IPS-NIHi7 (cell line): Measurements from ENCODE around the gene TSPO2.
"Not testable (repeated sequence)": the region's sequence is repeated elsewhere in the genome, so short reads cannot be mapped to it uniquely, and the experiment has no call there.

Experiments used
- DNase-seq: peaks from one replicate; pipeline ENCODE4 v3.0.0; 2012; ENCODE audit warnings: mixed read lengths; ENCODE audit errors: extremely low spot score

Gene TSPO2

GRCh38 chr6:41042226-41043055 is at the start of gene TSPO2:
Gene TSPO2 (plus strand): TSS chr6:41042467. CDS start chr6:41042986, 519 bp downstream.
- DNase-seq: no peak

- DNase-seq: no peak
These were observed 49.5 kb upstream of the TSPO2 start for GRCh38 chr6:40992746-40993145.

DNA sequence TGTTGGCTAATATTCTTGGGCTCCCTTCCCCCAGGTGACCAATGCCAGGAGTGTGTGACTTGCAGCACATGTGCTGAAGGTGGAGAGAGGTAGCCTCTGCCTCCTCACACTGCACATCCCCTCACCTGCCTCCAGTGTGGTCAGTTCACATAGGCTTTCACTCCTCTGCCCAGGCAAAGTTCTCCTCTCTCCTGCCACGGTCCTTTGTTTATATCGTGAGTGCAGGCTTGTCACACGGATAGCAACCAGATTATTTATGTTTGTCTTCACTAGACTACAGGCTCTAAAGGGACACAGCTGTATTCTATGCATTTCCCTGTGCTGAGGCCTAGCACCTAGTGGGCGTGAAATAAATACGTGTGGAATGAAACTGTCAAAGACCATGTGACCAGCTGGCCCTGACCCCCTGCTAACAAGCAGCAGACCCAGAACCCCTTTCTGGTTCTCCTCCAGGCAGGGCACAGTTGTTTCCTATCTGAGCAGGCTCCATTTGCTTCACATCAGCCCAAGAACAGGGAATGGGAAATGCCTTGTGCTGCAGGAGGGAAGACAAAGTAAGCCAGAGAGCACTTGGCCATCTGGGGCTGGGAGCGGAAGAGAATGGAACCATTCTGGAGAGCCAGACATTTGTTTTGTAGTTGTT is 45.6 kb upstream of the TSPO2 start:
- peak; percentile 40 for DNase-seq

- DNase-seq: peak; percentile 81
These were observed 44.9 kb upstream of the TSPO2 start for GRCh38 chr6:40997234-40997957.

DNA sequence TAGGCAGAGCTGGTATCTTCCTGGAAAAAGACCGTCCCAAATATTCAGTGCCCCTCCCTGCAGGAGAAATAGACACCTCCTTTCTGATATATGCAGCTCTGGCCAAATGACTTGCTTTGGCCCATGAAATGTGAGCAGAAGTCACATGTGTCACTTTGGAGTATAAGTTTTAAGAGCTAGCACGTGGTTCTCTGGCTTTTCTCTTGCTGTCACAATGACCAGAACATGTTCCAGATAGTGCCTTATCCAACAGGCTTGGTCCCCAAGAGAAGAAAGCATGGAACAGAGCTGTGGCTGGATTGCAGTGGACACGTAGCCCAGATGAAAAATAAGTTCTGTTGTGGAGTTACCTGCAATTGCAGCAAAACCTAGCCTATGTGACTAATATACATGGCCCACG is 43.6 kb upstream of the TSPO2 start:
- no peak for DNase-seq

GRCh38 chr6:40999569-40999968 is 42.7 kb upstream of the TSPO2 start:
- peak; percentile 87 for DNase-seq

GRCh38 chr6:41000248-41000647 is 42.0 kb upstream of the TSPO2 start:
- no peak for DNase-seq

DNA sequence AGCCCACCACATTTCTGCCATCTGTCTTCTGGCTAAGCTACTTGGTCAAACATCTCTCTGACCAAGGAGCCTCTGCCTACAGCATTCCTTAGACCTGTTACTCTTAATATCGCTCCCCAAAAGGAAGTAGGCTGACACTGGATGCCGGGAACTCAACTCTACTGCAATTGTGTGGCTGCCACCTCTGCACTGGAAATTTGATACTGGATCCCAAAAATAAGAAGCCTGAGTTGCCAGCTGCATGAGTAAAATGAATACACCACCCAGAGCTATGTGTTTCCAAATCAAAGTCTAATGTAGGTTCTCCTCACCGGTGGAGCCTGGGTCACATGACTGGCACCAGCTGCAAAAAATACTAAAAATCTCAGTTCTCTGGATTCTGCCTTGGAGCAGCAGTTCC is 40.1 kb upstream of the TSPO2 start:
- no peak for DNase-seq

DNA sequence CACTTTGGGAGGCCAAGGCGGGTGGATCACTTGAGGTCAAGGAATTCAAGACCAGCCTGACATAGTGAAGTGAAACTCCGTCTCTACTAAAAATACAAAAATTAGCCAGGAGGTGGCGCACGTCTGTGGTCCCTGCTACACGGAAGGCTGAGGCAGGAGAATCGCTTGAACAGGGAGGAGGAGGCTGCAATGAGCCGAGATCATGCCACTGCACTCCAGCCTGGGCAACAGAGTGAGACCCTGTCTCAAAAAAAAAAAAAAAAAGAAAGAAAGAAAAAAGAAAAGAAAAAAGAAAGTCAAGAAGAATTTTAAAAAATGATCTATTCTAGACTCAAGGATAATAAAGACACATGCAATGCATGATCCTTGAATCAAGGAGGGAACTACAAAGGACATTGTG is 36.0 kb upstream of the TSPO2 start:
- DNase-seq: not testable (repeated sequence)

DNA sequence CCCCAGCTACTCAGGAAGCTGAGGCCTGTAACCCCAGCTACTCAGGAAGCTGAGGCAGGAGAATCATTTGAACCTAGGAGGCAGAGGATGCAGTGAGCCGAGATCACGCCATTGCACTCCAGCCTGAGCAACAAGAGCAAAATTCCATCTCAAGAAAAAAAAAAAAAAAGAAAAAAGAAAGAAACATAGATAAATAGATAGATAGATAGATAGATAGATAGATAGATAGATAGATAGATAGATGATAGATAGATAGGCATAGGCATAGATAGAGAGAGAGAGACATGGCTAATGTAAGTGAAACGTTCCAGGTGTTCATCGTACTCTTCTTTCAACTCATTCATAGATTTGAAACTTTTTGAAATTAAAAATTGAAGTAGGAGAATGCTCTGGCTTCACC is 35.3 kb upstream of the TSPO2 start:
- not testable (repeated sequence) for DNase-seq

DNA sequence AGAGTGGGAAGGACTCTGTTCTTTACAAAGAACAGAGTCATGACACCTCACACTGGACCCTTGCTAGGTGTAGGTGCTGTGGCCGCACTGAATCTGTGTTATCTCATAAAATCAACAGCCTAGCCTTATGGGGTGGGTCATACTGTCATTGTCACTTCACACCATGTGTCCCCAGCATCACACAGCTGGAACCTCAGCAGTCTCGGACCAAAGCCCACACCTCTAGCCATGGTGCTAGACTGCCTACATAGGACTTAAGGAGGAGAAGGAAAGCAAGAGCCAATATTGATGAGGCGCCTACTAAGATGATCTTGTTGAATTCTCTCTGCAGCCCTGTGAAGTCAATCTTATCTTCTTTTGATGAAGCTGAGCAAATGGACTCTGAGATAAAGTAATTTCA is 34.3 kb upstream of the TSPO2 start:
- DNase-seq: no peak

DNA sequence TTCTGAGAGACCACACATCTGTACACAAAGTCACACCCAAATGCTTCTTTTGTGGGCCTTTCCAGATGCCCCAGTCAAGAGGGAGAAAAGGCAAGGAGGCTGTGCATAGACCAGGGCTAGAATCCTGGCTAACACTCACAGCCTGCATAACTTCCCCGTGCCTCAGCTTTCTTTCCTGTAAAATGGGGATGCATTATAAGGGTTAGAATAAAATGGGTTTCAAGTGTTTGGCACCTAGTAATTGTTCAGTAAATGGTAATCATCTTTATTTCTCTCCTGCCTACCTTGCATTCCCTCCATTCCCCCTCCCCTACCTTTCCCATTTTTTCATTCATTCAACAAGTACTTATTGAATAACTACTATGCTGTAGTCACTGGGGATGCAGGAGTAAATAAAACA is 32.6 kb upstream of the TSPO2 start:
- DNase-seq: no peak

- DNase-seq: no peak
These were observed 30.6 kb upstream of the TSPO2 start for GRCh38 chr6:41011673-41012072.

DNA sequence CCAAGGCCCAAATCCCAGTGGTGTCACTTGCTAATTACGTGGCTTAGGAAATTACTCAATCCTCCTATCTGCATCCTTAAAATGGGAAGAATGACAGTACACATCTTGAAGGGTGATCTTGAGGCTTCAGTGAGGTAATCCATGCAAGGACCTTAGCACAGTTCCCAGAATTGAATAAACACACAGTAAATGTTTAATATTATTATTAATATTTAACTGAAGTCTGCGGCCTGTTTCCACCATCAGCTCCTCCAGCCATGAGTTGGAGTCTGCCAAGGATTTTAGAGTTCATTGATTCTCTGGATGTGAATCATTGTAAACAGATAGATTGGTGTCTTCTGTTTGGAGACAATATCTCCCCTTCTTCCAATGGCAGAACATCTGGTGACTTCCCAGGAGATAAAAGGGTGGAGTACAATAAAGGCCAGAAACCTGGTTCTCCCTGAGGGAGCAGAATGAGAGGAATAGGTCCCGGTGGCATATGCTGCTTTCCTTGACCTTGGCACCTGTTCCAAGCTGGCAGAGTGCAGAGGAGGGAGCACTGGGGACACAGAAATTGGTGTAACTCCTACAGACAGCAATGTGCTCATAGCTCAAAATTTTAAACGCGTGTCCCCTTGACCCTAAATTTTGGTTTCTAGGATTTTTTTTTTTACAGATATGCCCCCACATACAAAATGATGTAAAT is 28.7 kb upstream of the TSPO2 start:
- DNase-seq: no peak

- DNase-seq: no peak
These were observed 27.5 kb upstream of the TSPO2 start for GRCh38 chr6:41014780-41015179.

GRCh38 chr6:41015860-41016259 is 26.4 kb upstream of the TSPO2 start:
- not testable (repeated sequence) for DNase-seq

GRCh38 chr6:41017663-41018062 is 24.6 kb upstream of the TSPO2 start:
- no peak for DNase-seq

- DNase-seq: peak; percentile 30
These were observed 20.4 kb upstream of the TSPO2 start for GRCh38 chr6:41021832-41022231.

GRCh38 chr6:41022294-41022693 is 20.0 kb upstream of the TSPO2 start:
- no peak for DNase-seq

DNA sequence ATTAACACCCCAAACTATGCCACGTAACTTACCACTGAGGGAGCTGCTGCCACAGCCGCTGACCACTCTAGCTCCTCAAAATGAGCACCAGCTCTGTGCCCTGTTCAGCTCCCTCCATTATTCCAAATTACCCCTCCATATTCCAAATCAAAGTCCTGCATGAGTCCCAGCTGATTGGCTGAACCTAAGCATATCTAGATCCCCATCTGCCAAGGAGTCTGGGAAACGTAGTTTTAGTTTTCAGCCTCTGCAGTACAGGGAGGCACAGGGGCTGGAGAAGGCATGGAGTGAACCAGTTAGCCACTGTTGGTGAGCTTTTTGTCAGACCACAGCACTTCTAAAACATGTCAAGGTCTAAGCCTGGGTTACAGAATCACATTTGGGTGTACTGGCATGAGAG is 19.2 kb upstream of the TSPO2 start:
- no peak for DNase-seq

GRCh38 chr6:41025966-41026530 is 16.2 kb upstream of the TSPO2 start:
- DNase-seq: no peak

- no peak for DNase-seq
These were observed 15.0 kb upstream of the TSPO2 start for GRCh38 chr6:41027241-41027640.
